HepG2 (cell line): Measurements from ENCODE around the gene ZNF148. TPM values are rescaled to one million over a fixed set of nuclear protein-coding genes. Genes with fewer than 3 reads are reported as not detected.

ENCODE experiments used
- ATAC-seq: fragments of 200-7000 bp; cut with Tn5 transposase; 3 replicates; pipeline ENCODE4 v1.9.1; 2020; ENCODE audit warnings: mild to moderate bottlenecking, moderate library complexity
- BruUV-seq: library from RNA; stranded (reverse); fragments of 400-500 nt; replicated peaks from 2 replicates; lab custom pipeline; 2021; lab: Mats Ljungman, UMichigan
- CTCF ChIA-PET: fragments of 300-600 bp; formaldehyde crosslinking; extraction: SDS; loops from one replicate; lab custom pipeline; 2021; ENCODE audit warnings: low total read pairs, inconsistent platforms, low intra/inter-chr PET ratio; lab: Yijun Ruan, JAX
- POLR2A ChIA-PET: fragments of 350-600 bp; sonication (Branson Sonifier 250); formaldehyde crosslinking; loops from one replicate; lab custom pipeline; 2020; ENCODE audit warnings: antibody characterized with exemption, inconsistent platforms; lab: Yijun Ruan, JAX
- DNase-seq: peaks from one replicate; pipeline ENCODE4 v3.0.0-alpha.2; 2015; ENCODE audit warnings: low spot score
- FAIRE-seq: peaks from 3 replicates; lab custom pipeline; 2011; peaks lifted over from hg19 to GRCh38; lab: Jason Lieb, UNC
- H2AFZ ChIP-seq: one replicate; pipeline ENCODE4 v1.6.1; 2011; ENCODE audit warnings: low read length, inconsistent platforms
- H3K27ac ChIP-seq: fragments of 300-600 bp; 3 replicates; pipeline ENCODE4 v1.8.0; 2011; ENCODE audit warnings: mixed run types, mild to moderate bottlenecking, mixed read lengths, low read length, inconsistent platforms; ENCODE audit not compliant: insufficient read depth; ENCODE audit errors: extremely low read length
- H3K27me3 ChIP-seq, 2 experiments: fragments of 200-600 bp in 1 of 2; 2 replicates in 1 of 2; 3 replicates in 1 of 2; pipeline versions ENCODE4 v1.6.0 to v1.8.0; 2011; ENCODE audit warnings: low read length in 2 of 2, mild to moderate bottlenecking in 2 of 2, moderate library complexity in 2 of 2, inconsistent platforms in 1 of 2; ENCODE audit not compliant: insufficient read depth in 2 of 2, control insufficient read depth in 1 of 2
- H3K36me3 ChIP-seq, 2 experiments: fragments of 200-600 bp in 1 of 2; replicated peaks in 1 of 2; 2 replicates in 1 of 2; 3 replicates in 1 of 2; pipeline versions ENCODE4 v1.5.1 to v1.8.0; 2011; ENCODE audit warnings: low read length in 2 of 2, inconsistent platforms in 1 of 2; ENCODE audit not compliant: insufficient read depth in 2 of 2, control insufficient read depth in 1 of 2
- H3K4me1 ChIP-seq: 2 replicates; pipeline ENCODE4 v1.5.1; 2012; ENCODE audit warnings: low read length, inconsistent platforms; ENCODE audit not compliant: insufficient read depth
- H3K4me2 ChIP-seq: 2 replicates; pipeline ENCODE4 v1.6.0; 2011; ENCODE audit warnings: low read depth, low read length, inconsistent platforms
- H3K4me3 ChIP-seq, 3 experiments: fragments of 200-600 bp in 1 of 3; sonication (generic), shearing (Covaris generic) in 1 of 3; replicated peaks in 1 of 3; 2 replicates each; pipeline ENCODE4 v1.5.1; 2011 to 2016; ENCODE audit warnings: low read length in 3 of 3, inconsistent platforms in 2 of 3, low read depth in 2 of 3, mild to moderate bottlenecking in 2 of 3, control low read depth in 1 of 3, mixed read lengths in 1 of 3; ENCODE audit not compliant: insufficient read depth in 1 of 3
- H3K79me2 ChIP-seq: one replicate; pipeline ENCODE4 v1.6.1; 2011; ENCODE audit warnings: low read length, inconsistent platforms; ENCODE audit not compliant: insufficient read depth
- H3K9ac ChIP-seq: 2 replicates; pipeline ENCODE4 v1.6.0; 2011; ENCODE audit warnings: mild to moderate bottlenecking, low read depth, low read length, inconsistent platforms; ENCODE audit not compliant: insufficient read depth
- H3K9me3 ChIP-seq: 2 replicates; pipeline ENCODE4 v1.5.1; 2012; ENCODE audit warnings: mild to moderate bottlenecking, low read length
- H4K20me1 ChIP-seq: 2 replicates; pipeline ENCODE4 v1.6.0; 2011; ENCODE audit warnings: inconsistent platforms, mild to moderate bottlenecking, low read length, moderate library complexity; ENCODE audit not compliant: insufficient read depth
- FOSL2 ChIP-seq: sonication (generic); formaldehyde crosslinking; IDR thresholded peaks from 2 replicates; pipeline ENCODE4 v1.4.0; 2020; ENCODE audit warnings: missing genetic modification reagents
- GATAD2A ChIP-seq: IDR thresholded peaks from 2 replicates; pipeline ENCODE4 v1.6.1; 2016
- HMGA1 ChIP-seq: sonication (generic); formaldehyde crosslinking; conservative IDR thresholded peaks from 2 replicates; pipeline ENCODE4 v1.4.0; 2020; ENCODE audit warnings: missing genetic modification reagents
- MIER2 ChIP-seq: IDR thresholded peaks from 2 replicates; pipeline ENCODE4 v1.6.1; 2016; ENCODE audit warnings: missing biosample characterization, missing genetic modification reagents
- RARG ChIP-seq: sonication (generic); formaldehyde crosslinking; IDR thresholded peaks from 2 replicates; pipeline ENCODE4 v1.4.0; 2020; ENCODE audit warnings: low read depth, mild to moderate bottlenecking, missing genetic modification reagents
- STAT6 ChIP-seq: sonication (generic); formaldehyde crosslinking; IDR thresholded peaks from 2 replicates; pipeline ENCODE4 v1.4.0; 2020; ENCODE audit warnings: missing genetic modification reagents, mild to moderate bottlenecking, borderline replicate concordance
- TEAD3 ChIP-seq: optimal IDR thresholded peaks from 2 replicates; pipeline ENCODE3; 2016; ENCODE audit warnings: borderline replicate concordance
- ZNF101 ChIP-seq: sonication (generic); formaldehyde crosslinking; IDR thresholded peaks from 2 replicates; pipeline ENCODE4 v1.4.0; 2020; ENCODE audit warnings: mild to moderate bottlenecking, low read depth, missing genetic modification reagents, borderline replicate concordance
- ZNF740 ChIP-seq: sonication (generic); formaldehyde crosslinking; IDR thresholded peaks from 2 replicates; pipeline ENCODE4 v1.4.0; 2020; ENCODE audit warnings: missing genetic modification reagents
- ZSCAN31 ChIP-seq: sonication (generic); formaldehyde crosslinking; IDR thresholded peaks from 2 replicates; pipeline ENCODE4 v1.5.0; 2020; ENCODE audit warnings: low read depth, mild to moderate bottlenecking, missing genetic modification reagents
- whole genome bisulfite sequencing: methylation state at CpG from one replicate; pipeline ENCODE4 v1.1.6; 2017; ENCODE audit warnings: low lambda C conversion rate; 5-methylcytosine and 5-hydroxymethylcytosine counted together
- in situ Hi-C: cut with HindIII; loops from 2 replicates; pipeline ENCODE4 v1.10.0; 2017; ENCODE audit warnings: low pct_unique_long_range_greater_than_20kb; ENCODE audit not compliant: extremely low pct_ligation_motif_present
- intact Hi-C: fragments of 100-400 bp; cut with micrococcal nuclease; formaldehyde crosslinking; loops from one replicate; pipeline ENCODE4 v1.10.0; 2022; ENCODE audit not compliant: unreplicated experiment
- polyA plus RNA-seq, 8 experiments: library from polyadenylated mRNA; depleted of rRNA in 3 of 8; stranded (reverse) in 7 of 8; unstranded in 1 of 8; fragments of >200 nt; fragmentation: Illumina TruSeq in 4 of 8; extraction: Trizol in 4 of 8; gene quantifications; 2 replicates each; pipeline versions ENCODE4 v1.2.1 to v1.2.3, GENCODE V29; 2011 to 2016; ENCODE audit warnings: low read depth in 4 of 8, missing spikeins in 1 of 8, mixed read lengths in 1 of 8; ENCODE audit not compliant: insufficient read depth in 1 of 8
- total RNA-seq, 5 experiments: library from RNA; depleted of rRNA; stranded (reverse); fragments of >200 nt; fragmentation: Illumina TruSeq; extraction: Trizol; gene quantifications; 2 replicates each; pipeline ENCODE4 v1.2.3, GENCODE V29; 2016; ENCODE audit warnings: low read depth in 1 of 5

ZNF148 gene
- total and polyA plus RNA-seq, 2 of the 13 experiments (the other 11 are each of a cell fraction or from before 2014, with no cell fraction given): 10.6 to 36.1 TPM

DNA sequence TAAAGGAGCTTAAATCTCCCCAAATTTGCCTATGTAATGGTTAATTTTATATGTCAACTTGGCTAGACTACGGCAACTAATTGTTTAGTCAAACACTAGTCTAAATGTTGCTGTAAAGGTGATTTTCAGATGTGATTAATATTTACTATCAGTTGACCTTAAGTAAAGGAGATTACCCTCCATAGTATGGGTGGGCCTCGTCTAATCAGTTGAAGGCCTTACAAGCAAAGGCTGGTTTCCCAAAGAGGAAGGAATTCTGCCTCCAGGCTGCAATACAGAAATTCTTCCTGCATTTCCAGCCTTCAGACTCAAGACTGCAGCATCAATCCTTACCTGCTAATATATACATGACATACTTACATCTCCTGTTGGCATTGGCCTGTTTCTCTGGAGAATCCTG is 186.2 kb downstream of the ZNF148 start:
- in situ Hi-C loops (no loop called here), intact Hi-C loops (no loop called here)
- Histone ChIP-seq H3K9ac (no peak overlapping the region), H3K9me3 (no peaks in the 10 kb centered on the region), H4K20me1 (no peaks in the 10 kb centered on the region), H3K4me1 (peaks cover 11% of the 10 kb centered on the region; the same call in 1 of the 2 replicates), H3K27me3 (peaks cover 0 to 4% of the 10 kb centered on the region in 2 experiments; a peak in 2 of 5 replicates), H3K4me2 (no peak overlapping the region), H2AFZ (no peak overlapping the region), H3K79me2 (no peaks in the 10 kb centered on the region), H3K27ac (no peak overlapping the region), H3K4me3 (no peak overlapping the region), H3K36me3 (no peaks in the 10 kb centered on the region)
- ATAC-seq (no peak), FAIRE-seq (no peak), DNase-seq (no peak)
- TF ChIP-seq ZNF740 (no peak), FOSL2 (CRISPR knock-in tag) (no peak), GATAD2A (CRISPR knock-in tag) (no peak), TEAD3 (CRISPR knock-in tag) (no peak), HMGA1 (CRISPR knock-in tag) (no peak), MIER2 (no peak), RARG (CRISPR knock-in tag) (no peak), STAT6 (no peak), ZSCAN31 (CRISPR knock-in tag) (no peak), ZNF101 (CRISPR knock-in tag) (no peak)
- 95% methylated on average over 2 of the region's 2 CpGs for WGBS
- CTCF ChIA-PET: no interaction called here
- POLR2A ChIA-PET: no interaction called here
- BruUV-seq: no TSS peak
